ENCODE measurements around the gene HGF. TPM values are rescaled to one million over a fixed set of nuclear protein-coding genes. Genes with fewer than 3 reads are reported as not detected.
A peak's percentile ranks its signal among the peaks of the same experiment; 100 is the strongest.

The HGF gene
- total RNA-seq, 4 donors from 2014 or later: 1.2 to 2.2 (median 1.8) TPM

DNA sequence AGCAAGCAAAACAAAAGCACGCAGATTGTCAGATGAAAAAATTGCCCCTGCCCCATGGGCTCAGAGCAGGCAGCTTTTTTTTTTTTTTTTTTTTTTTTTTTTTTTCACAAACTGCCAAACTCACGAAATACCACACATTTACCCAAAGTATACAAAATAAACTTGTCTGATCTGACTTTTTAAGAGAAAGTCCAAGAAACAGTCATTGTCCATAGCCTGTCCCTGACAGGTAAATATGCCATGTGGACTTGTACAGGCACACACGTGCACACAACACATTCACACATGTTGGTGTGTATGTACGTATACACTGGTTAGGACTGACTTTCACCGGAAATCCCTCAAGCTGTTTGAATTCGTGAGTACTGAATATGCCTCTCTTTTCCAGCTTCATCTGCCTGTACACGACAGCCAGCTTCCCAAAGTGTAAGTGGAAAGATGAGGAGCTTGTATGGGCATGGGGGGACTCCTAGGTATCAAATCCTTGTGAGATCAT lies 929 bp upstream of the HGF start:
- Histone ChIP-seq H3K36me3 (no peaks in the 10 kb centered on the region), H3K27me3 (no peaks in the 10 kb centered on the region), H3K27ac (peak overlapping the region; percentile 53 to 69 (median 63)), H3K4me1 (no peaks in the 10 kb centered on the region), H3K4me3 (no peak overlapping the region), H3K9me3 (no peaks in the 10 kb centered on the region)
- no peak for TF ChIP-seq POLR2AphosphoS5 (IDR thresholded peaks at IDR 0.05)
- TF ChIP-seq EP300 (IDR thresholded peaks at IDR 0.05; ENCODE audit: low read depth): no peak
- TF ChIP-seq, protein P1, sequence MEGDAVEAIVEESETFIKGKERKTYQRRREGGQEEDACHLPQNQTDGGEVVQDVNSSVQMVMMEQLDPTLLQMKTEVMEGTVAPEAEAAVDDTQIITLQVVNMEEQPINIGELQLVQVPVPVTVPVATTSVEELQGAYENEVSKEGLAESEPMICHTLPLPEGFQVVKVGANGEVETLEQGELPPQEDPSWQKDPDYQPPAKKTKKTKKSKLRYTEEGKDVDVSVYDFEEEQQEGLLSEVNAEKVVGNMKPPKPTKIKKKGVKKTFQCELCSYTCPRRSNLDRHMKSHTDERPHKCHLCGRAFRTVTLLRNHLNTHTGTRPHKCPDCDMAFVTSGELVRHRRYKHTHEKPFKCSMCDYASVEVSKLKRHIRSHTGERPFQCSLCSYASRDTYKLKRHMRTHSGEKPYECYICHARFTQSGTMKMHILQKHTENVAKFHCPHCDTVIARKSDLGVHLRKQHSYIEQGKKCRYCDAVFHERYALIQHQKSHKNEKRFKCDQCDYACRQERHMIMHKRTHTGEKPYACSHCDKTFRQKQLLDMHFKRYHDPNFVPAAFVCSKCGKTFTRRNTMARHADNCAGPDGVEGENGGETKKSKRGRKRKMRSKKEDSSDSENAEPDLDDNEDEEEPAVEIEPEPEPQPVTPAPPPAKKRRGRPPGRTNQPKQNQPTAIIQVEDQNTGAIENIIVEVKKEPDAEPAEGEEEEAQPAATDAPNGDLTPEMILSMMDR (IDR thresholded peaks at IDR 0.05): no peak
- no peak for TF ChIP-seq POLR2A (IDR thresholded peaks at IDR 0.05)
- in situ Hi-C loops (cut with MboI; ENCODE audit: low pct_ligation_motif_present in 1 of 4, low pct_unique_long_range_greater_than_20kb in 1 of 4, low sequenced_read_pairs in 3 of 4) (no loop called here), intact Hi-C loops (cut with DNase I; ENCODE audit: low total_unique reads) (no loop called here)
- DNase-seq: no peak
- 47 to 65% methylated on average over 2 to 7 of the region's 7 CpGs for WGBS, 2 donors (ENCODE audit: low coverage in 1 of 2)

DNA sequence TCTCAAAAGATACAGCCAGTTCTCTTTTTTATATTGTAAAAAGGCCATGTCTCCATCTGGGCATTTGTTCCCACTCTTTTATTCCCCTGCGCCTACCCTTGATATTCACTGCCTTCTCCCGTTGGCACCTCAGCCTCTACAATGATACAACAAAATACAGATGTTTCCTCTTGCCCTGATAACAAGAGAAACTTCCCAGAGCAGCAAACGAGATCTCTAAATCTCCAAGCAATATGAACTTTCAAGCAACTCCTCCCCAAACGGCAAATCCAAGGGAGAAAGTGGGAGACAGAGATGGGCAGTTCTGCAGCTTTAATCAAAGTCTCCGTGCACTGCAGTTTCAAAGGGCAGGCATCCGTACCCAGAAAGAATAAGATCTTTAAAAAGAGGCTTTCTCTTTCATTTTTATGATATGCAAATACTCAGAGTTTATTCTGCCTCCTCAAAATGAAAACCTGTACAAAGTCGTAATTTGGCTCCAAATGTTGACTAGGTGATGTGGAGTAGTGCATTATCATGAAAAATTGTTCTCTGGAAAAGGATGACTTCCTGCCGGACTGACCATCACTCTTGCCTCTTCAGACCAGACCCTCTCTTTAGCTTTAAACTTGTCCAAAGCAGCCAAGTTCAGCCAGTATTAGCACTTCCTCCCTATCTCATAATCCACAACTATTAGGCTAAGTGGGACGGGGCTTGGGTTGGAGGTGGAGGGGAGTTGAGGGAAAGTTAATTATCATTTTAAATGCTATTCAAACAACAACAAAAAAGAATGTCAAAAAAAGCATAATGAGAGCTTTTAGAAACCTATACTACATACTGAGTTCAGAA lies 682 bp downstream of the HGF start:
- Histone ChIP-seq H3K4me3 (peak overlapping the region in 3 of 4 donors; percentile 16 to 35 (median 20)), H3K27ac (peak overlapping the region; percentile 53 to 69 (median 63)), H3K9me3 (no peaks in the 10 kb centered on the region), H3K27me3 (no peaks in the 10 kb centered on the region), H3K36me3 (no peaks in the 10 kb centered on the region), H3K4me1 (no peaks in the 10 kb centered on the region)
- intact Hi-C loops (cut with DNase I; ENCODE audit: low total_unique reads) (no loop called here), in situ Hi-C loops (cut with MboI; ENCODE audit: low pct_ligation_motif_present in 1 of 4, low pct_unique_long_range_greater_than_20kb in 1 of 4, low sequenced_read_pairs in 3 of 4) (no loop called here)
- no peak for DNase-seq
- no peak for TF ChIP-seq POLR2A (IDR thresholded peaks at IDR 0.05)
- 9 to 25% methylated on average over 9 of the region's 9 CpGs for WGBS, 2 donors (ENCODE audit: low coverage in 1 of 2)

DNA sequence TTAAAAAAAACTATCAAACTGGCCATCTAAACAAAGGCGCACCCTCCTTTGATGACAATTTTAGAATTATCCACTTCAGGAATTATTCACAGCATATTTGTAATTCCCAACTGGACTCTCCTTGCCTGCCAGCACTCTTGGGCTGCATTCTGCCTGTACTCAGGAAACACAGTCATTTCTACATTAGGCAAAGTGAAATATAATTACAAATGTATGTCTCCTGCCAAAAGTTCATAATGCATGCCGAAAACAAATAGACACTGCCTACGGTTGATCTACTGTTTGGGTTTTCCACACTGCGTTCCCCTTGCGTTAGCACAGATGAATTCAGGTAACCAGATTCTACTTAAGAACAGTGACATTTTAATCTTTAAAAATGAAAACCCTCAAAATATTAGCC lies 1.9 kb downstream of the HGF start:
- Histone ChIP-seq H3K27me3 (no peaks in the 10 kb centered on the region), H3K9me3 (no peaks in the 10 kb centered on the region), H3K4me3 (peak overlapping the region in 1 of 4 donors; percentile 35), H3K27ac (no peak overlapping the region), H3K36me3 (no peaks in the 10 kb centered on the region), H3K4me1 (no peaks in the 10 kb centered on the region)
- TF ChIP-seq POLR2A (IDR thresholded peaks at IDR 0.05) (no peak), POLR2AphosphoS5 (IDR thresholded peaks at IDR 0.05) (no peak), EP300 (IDR thresholded peaks at IDR 0.05; ENCODE audit: low read depth) (no peak)
- TF ChIP-seq, protein P1 (IDR thresholded peaks at IDR 0.05): no peak
- in situ Hi-C loops (cut with MboI; ENCODE audit: low pct_ligation_motif_present in 1 of 4, low pct_unique_long_range_greater_than_20kb in 1 of 4, low sequenced_read_pairs in 3 of 4) (no loop called here), intact Hi-C loops (cut with DNase I; ENCODE audit: low total_unique reads) (no loop called here)
- 80 to 83% methylated on average over 5 of the region's 5 CpGs for whole genome bisulfite sequencing, 2 donors (ENCODE audit: low coverage in 1 of 2)
- DNase-seq: no peak

DNA sequence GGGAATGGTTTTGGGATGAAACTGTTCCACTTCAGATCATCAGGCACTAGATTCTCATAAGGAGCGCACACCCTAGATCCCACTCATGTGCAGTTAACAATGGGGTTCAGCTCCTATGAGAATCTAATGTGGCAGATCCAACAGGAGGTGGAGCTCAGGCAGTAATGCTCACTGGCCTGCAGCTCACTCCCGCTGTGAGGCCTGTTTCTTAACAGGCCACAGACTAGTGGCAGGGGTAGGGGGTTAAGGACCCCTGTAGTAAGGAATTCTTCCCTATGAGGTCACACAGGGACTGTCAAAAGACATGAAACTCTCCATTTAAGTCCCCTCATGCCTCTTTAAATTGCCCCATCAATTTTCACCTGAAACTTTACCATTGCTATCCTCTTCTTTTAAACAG lies 8.0 kb downstream of the HGF start:
- WGBS, 2 donors (ENCODE audit: low coverage in 1 of 2): 97% methylated on average over 2 of the region's 2 CpGs; no CpG with 5 or more reads in 1 of the 2 donors
- Histone ChIP-seq H3K27ac (no peak overlapping the region), H3K4me3 (no peak overlapping the region), H3K36me3 (peaks cover 0 to 3% (median 0%) of the 10 kb centered on the region in 4 donors), H3K9me3 (no peaks in the 10 kb centered on the region), H3K4me1 (no peaks in the 10 kb centered on the region), H3K27me3 (no peaks in the 10 kb centered on the region)
- intact Hi-C loops (cut with DNase I; ENCODE audit: low total_unique reads) (no loop called here), in situ Hi-C loops (cut with MboI; ENCODE audit: low pct_ligation_motif_present in 1 of 4, low pct_unique_long_range_greater_than_20kb in 1 of 4, low sequenced_read_pairs in 3 of 4) (no loop called here)
- no peak for DNase-seq
- TF ChIP-seq, protein P1 (IDR thresholded peaks at IDR 0.05): no peak
- TF ChIP-seq POLR2AphosphoS5 (IDR thresholded peaks at IDR 0.05): no peak
- no peak for TF ChIP-seq EP300 (IDR thresholded peaks at IDR 0.05; ENCODE audit: low read depth)
- no peak for TF ChIP-seq POLR2A (IDR thresholded peaks at IDR 0.05)
